Aorta (tissue), 5 donors: Measurements from ENCODE around the gene TGM6. TPM values are rescaled to one million over a fixed set of nuclear protein-coding genes. Genes with fewer than 3 reads are reported as not detected.
A peak's percentile ranks its signal among the peaks of the same experiment; 100 is the strongest.

Source experiments
- ATAC-seq: fragments of 200-7000 bp; cut with Tn5 transposase; one replicate; pipeline ENCODE4 v1.9.1; 2022; ENCODE audit warnings: moderate library complexity; ENCODE audit not compliant: low FRiP score
- DNase-seq, 2 donors: peaks; one replicate each; pipeline ENCODE4 v3.0.0-alpha.2; 2020
- H3K27ac ChIP-seq, 2 donors: one replicate each; pipeline ENCODE4 v1.5.1; 2013; ENCODE audit warnings: low read length in 2 of 2, mild to moderate bottlenecking in 2 of 2, moderate library complexity in 2 of 2, control low read depth in 1 of 2, inconsistent platforms in 1 of 2, low read depth in 1 of 2
- H3K27me3 ChIP-seq, 2 donors: one replicate each; pipeline ENCODE4 v1.6.1; 2013; ENCODE audit warnings: control low read depth in 1 of 2, low read length in 1 of 2, mild to moderate bottlenecking in 1 of 2, moderate library complexity in 1 of 2; ENCODE audit not compliant: insufficient read depth in 2 of 2, control insufficient read depth in 1 of 2
- H3K36me3 ChIP-seq, 2 donors: one replicate each; pipeline ENCODE4 v1.6.1; 2013; ENCODE audit warnings: control low read depth in 1 of 2, low read length in 1 of 2, mild to moderate bottlenecking in 1 of 2; ENCODE audit not compliant: insufficient read depth in 2 of 2, control insufficient read depth in 1 of 2
- H3K4me1 ChIP-seq, 2 donors: one replicate each; pipeline ENCODE4 v1.6.1; 2013; ENCODE audit warnings: low read length in 2 of 2, control low read depth in 1 of 2, mild to moderate bottlenecking in 1 of 2, moderate library complexity in 1 of 2; ENCODE audit not compliant: insufficient read depth in 2 of 2, control insufficient read depth in 1 of 2
- H3K4me3 ChIP-seq, 2 donors: one replicate each; pipeline ENCODE4 v1.5.1; 2013; ENCODE audit warnings: low read length in 2 of 2, control low read depth in 1 of 2, mild to moderate bottlenecking in 1 of 2
- H3K9me3 ChIP-seq: one replicate; pipeline ENCODE4 v1.6.1; 2013; ENCODE audit warnings: mild to moderate bottlenecking, low read length; ENCODE audit not compliant: control insufficient read depth
- WGBS, 2 donors: extraction: QIAGEN DNeasy Blood & Tissue Kit; methylation state at CpG; one replicate each; pipeline ENCODE4 v1.1.7; 2013; 5-methylcytosine and 5-hydroxymethylcytosine counted together
- intact Hi-C, 2 donors: fragments of 100-400 bp; cut with DNase I; formaldehyde crosslinking; loops; one replicate each; pipeline versions ENCODE4 v1.14.2 to v1.15.0; 2022
- polyA plus RNA-seq, 2 donors: library from polyadenylated mRNA; stranded (reverse); fragments of 200-250 nt; gene quantifications; one replicate each; pipeline ENCODE4 v1.2.3, GENCODE V29; 2013
- total RNA-seq, 2 donors: library from RNA; stranded (reverse); fragmentation: NEBNext Ultra II Directional; extraction: Animal tissue kit (Norgen Biotek cat#: 25700); gene quantifications; one replicate each; pipeline ENCODE4 v1.2.1, GENCODE V29; 2021
- donor health status: healthy with polysubstance abuse.
- donor health status: Bipolar disorder and iron deficiency.
- donor health status: DM: no; HTN: no; CAD: no.
- donor health status: DM: no; HTN: no; CAD: no.
- donor health status: DM: yes; HTN: yes; CAD: no.

The TGM6 gene
- total and polyA plus RNA-seq, 4 donors: not detected

DNA sequence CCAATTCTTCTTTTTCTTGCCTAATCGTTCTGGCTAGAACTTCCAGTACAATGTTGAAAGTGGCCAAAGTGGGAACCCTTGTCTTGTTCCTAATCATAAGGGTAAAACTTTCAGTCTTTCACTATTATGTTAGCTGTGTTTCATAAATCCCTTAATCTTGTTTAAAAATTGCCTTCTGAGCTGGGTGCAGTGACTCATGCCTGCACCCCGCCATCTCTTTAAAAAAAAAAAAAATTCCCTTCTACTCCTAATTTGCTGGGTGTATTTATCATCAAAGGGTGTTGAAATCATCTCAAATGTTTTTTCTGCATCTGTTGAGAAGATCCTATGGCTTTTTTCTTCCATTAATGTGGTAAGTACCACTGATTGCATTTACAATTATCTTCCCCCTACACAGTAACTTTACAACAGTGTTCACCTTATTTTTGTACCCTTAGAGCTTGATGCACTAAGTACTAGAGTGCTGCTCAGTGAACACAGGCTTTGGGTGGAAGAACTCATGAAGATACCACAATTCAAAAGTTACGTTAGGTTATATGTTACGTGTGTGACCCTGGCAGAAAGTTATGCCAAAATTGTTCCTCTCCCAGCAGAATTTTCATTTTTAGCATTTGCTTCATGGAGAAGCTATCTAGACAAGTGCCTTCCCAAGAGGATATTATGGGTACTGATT is 80.2 kb downstream of the TGM6 start:
- 89 to 93% methylated on average over 4 of the region's 4 CpGs for WGBS, 2 donors
- peaks cover 6 to 12% of the 10 kb centered on the region in 2 donors for H3K36me3 ChIP-seq
- intact Hi-C loops: no loop called here
- DNase-seq (no peak), ATAC-seq (no peak)
- no peaks in the 10 kb centered on the region for H3K27me3 ChIP-seq
- H3K4me1 ChIP-seq: no peaks in the 10 kb centered on the region
- H3K27ac ChIP-seq: no peak overlapping the region
- no peaks in the 10 kb centered on the region for H3K9me3 ChIP-seq
- no peak overlapping the region for H3K4me3 ChIP-seq

DNA sequence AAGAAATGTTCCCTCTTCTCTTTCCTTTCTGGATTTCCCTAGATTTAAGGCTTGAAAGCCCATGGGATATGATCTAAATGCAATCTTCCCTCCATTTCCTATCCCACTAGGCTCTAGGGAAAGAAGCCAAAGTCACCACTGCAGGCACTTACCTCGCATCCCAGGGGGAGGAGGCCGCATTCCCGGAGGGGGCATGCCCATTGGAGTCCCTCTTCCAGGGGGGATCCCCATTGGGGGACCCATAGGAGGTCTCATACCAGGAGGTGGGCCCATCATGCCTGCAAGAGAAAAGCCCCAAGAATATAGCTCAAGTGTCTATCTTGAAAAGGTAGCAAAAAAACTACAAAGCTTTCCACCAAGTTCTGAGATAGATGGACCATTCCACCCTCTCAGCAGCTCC is 81.8 kb downstream of the TGM6 start:
- intact Hi-C loops: no loop called here
- WGBS, 2 donors: 74 to 85% methylated on average over 3 of the region's 3 CpGs
- no peak overlapping the region for H3K4me3 ChIP-seq
- no peak for DNase-seq
- H3K4me1 ChIP-seq: no peaks in the 10 kb centered on the region
- no peaks in the 10 kb centered on the region for H3K9me3 ChIP-seq
- peaks cover 6 to 12% of the 10 kb centered on the region in 2 donors for H3K36me3 ChIP-seq
- H3K27me3 ChIP-seq: no peaks in the 10 kb centered on the region
- ATAC-seq: no peak
- H3K27ac ChIP-seq: no peak overlapping the region

DNA sequence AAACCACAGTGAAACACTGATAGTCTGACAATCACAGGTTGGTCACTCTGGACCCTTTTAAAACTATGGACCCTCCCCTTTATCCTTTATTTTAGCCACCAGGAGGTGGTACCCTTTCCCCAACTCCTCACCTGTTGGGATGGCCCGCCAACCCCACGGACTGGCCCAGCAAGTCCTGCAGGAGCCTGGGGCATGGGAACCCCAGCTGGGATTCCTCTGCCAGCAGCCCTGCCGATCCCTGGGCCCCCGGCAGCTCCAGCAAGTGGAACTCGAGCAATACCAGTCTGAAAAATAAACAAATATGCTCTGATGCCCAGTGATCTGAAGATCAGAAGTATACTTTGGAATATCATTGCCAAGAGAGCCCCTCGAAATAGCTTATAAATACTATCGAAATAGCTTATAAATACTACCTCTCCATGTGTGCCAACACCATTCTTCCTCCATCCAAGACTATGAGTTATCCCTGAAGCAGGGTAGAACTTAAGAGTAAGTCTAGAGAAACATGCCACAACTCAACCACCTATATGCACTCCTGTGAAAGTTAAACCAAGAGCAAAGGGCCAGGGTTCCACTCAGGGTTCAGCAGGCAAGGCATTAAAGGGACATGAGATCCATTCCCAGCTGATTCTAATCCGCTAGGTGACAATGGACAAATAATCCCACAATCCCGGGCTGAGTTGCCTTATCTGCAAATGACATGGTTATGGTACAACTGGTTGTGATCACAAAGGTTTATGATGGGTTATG is 83.1 kb downstream of the TGM6 start:
- 91 to 92% methylated on average over 9 of the region's 9 CpGs for WGBS, 2 donors
- peaks cover 6 to 13% of the 10 kb centered on the region in 2 donors for H3K36me3 ChIP-seq

DNA sequence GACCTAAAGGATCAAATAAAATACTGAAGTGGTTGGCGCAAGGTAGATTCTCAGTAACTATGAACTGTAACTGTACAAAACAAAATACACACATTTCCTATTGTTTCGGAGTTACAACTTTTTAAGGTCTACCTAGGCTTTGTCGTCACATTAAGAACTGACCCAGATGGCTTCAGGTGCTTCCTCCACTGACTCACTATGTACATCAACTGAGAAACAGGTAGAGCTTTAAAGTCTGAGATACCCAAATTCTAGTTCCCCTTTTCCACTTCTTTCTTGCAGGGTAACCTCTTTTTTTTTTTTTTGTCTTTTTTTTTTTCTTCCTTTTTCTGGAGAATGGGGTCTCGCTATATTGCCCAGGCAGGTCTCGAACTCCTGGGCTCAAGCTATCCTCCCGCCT is 84.4 kb downstream of the TGM6 start:
- Histone ChIP-seq H3K36me3 (peaks cover 6 to 13% of the 10 kb centered on the region in 2 donors), H3K4me1 (no peaks in the 10 kb centered on the region), H3K4me3 (no peak overlapping the region), H3K27ac (no peak overlapping the region), H3K9me3 (no peaks in the 10 kb centered on the region), H3K27me3 (no peaks in the 10 kb centered on the region)
- 92 to 96% methylated on average over 6 of the region's 6 CpGs for WGBS, 2 donors
- ATAC-seq (no peak), DNase-seq (no peak)
- intact Hi-C loops: no loop called here

More for the DNA sequence above, 83.1 kb downstream of the TGM6 start:
- no peaks in the 10 kb centered on the region for H3K9me3 ChIP-seq
- no peaks in the 10 kb centered on the region for H3K27me3 ChIP-seq
- H3K27ac ChIP-seq: no peak overlapping the region
- intact Hi-C loops: no loop called here
- DNase-seq (no peak), ATAC-seq (no peak)
- H3K4me3 ChIP-seq: no peak overlapping the region
- no peaks in the 10 kb centered on the region for H3K4me1 ChIP-seq

DNA sequence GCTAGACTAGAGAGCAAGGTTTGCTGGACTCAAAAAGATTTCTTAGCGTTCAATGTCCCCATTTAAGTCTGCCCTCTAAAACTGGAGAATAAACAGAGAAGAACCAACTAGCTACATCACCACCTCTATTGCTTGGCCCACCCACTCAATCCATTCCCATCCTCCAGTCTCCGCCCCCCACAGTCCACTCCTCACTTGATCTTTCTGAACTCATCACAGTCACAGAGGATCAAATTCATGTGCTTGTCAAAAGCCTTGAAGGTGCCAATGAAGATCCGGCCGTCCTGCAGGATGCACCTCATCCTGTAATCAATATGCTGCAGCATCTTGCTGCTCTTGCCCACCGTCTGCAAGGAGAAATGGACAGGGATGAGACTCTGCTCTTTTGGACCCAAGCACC is 86.7 kb downstream of the TGM6 start:
- no peaks in the 10 kb centered on the region for H3K27me3 ChIP-seq
- DNase-seq (no peak), ATAC-seq (no peak)
- WGBS, 2 donors: 83 to 89% methylated on average over 5 of the region's 5 CpGs
- peaks cover 2 to 8% of the 10 kb centered on the region in 2 donors for H3K36me3 ChIP-seq
- H3K27ac ChIP-seq: no peak overlapping the region
- no peak overlapping the region for H3K4me3 ChIP-seq
- intact Hi-C loops: no loop called here
- no peaks in the 10 kb centered on the region for H3K9me3 ChIP-seq
- no peaks in the 10 kb centered on the region for H3K4me1 ChIP-seq

DNA sequence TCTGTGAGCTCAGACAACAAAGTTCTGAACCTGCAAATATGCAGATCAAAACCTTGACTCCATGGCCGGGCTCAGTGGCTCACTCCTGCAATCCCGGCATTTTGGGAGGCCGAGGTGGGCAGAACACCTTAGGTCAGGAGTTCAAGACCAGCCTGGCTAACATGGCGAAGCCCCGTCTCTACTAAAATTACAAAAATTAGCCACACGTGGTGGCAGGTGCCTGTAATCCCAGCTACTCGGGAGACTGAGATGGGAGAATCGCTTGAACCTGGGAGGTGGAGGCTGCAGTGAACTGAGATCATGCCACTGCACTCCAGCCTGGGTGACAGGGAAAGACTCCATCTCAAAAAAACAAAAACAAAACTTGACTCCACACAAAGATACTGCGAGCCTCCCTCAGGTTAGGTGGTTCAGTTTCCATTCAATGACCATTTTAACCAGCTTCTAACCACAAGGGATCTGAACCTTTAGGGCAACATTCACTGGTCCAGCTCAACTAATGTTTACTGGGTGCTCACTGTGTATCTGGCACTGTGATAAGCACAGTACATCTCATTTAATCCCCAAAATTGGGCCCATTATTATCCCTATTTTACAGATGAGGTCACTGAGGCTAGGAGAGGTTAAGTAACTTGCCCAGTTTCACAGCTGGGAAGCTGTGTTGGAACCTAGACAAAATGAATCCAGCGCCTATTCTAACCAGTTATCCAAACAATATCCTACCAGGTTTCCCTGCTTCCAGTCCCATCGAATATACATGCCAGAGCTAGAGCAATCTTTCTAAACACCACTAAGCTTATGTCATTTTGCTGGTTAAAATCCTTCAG is 88.1 kb downstream of the TGM6 start:
- no peak overlapping the region for H3K4me3 ChIP-seq
- H3K27ac ChIP-seq: no peak overlapping the region
- 71 to 75% methylated on average over 11 of the region's 11 CpGs for WGBS, 2 donors
- intact Hi-C loops: no loop called here
- H3K27me3 ChIP-seq: no peaks in the 10 kb centered on the region
- peaks cover 2 to 4% of the 10 kb centered on the region in 2 donors for H3K36me3 ChIP-seq
- ATAC-seq (no peak), DNase-seq (no peak)
- H3K9me3 ChIP-seq: no peaks in the 10 kb centered on the region
- H3K4me1 ChIP-seq: no peaks in the 10 kb centered on the region

DNA sequence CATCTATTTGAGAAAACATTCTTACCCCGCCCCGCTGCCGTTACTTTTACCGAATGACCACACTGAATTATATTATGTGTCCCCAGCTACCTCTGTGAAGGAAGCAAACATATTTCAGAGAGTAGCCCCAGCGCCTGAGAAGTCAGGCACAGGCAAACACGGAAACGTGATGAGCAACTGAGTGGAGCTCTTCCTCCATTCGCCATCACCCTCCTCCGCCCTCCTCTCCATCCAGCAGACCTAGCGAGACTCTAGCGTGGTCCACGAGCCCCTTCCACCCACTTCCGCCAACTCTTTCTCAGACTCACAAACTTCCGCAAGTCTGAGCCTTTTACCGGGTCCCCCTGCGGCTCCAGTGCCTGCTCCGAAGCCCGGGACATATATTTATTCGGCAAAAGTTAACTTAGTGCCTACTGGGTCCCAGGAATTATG is 89.3 kb downstream of the TGM6 start:
- H3K27me3 ChIP-seq: no peaks in the 10 kb centered on the region
- peak overlapping the region in 1 of 2 donors; percentile 46 for H3K27ac ChIP-seq
- H3K4me1 ChIP-seq: no peaks in the 10 kb centered on the region
- H3K4me3 ChIP-seq: peak overlapping the region; percentile 53 to 75
- no peaks in the 10 kb centered on the region for H3K9me3 ChIP-seq
- ATAC-seq: peak; percentile 65
- intact Hi-C loops: loop anchor here (5.0 to 10.0 kb wide), 3 partner anchors 37 to 1355 kb away; partner anchors contain the start of genes ZNF343 (in 2 of the 2), NOP56 (in 1 of the 2) and PSMF1 (in 1 of the 2)
- WGBS, 2 donors: 0% methylated on average over 19 of the region's 19 CpGs
- peak in 1 of 2 donors; percentile 58 for DNase-seq
- H3K36me3 ChIP-seq: peaks cover 0 to 2% of the 10 kb centered on the region in 2 donors

DNA sequence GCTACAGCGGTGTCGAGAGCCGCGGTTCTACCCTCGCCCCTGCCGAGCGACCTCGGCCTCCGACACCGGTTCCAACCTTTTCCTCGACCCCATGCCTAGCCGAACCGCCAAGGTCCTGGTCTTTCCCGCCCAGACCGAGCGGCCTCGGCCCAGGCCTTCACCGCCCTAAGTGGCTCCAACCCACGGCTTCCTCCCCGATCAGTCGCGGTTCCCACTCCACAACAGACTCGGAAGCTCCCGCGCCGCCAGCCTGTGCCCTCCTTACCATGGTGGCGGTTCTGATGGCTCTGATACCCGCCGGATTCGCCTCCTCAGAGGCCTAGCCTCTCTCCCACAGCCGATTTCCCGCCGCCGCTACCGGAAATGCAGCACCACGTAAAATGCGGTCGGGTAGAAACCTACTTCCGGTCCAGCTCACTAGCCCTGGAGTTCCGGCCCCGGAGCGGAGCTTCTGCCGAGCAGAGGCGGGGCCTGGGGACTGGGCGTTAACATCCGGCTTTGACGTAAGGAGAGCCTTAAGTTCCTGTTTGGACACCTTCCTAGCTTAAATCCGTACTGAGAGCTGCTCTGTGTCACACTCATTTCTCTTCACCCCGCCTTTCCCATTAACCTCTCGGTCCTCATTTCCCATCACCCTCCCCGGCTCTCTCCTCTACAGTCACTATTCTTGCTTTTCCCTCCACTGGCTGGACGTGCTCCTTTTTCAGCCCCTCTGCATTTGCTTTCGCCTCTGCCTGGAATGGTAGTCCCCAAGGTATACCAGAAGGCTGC is 89.9 kb downstream of the TGM6 start, which contains the start of gene SNRPB:
TSS of gene SNRPB (minus strand) at position 367 of the 771 bp plus-strand sequence. CDS start at position 268, 99 bp downstream.
- Histone ChIP-seq H3K27me3 (no peaks in the 10 kb centered on the region), H3K27ac (peak within 1 kb of the TSS; percentile 64 to 98), H3K4me3 (peak within 1 kb of the TSS; percentile 53 to 75), H3K36me3 (peaks cover 0 to 2% of the 10 kb centered on the region in 2 donors), H3K9me3 (no peaks in the 10 kb centered on the region), H3K4me1 (no peaks in the 10 kb centered on the region)
- ATAC-seq: peak; percentile 99
- intact Hi-C loops: loop anchor here (5.0 to 10.0 kb wide), 3 partner anchors 37 to 1356 kb away; partner anchors contain the start of genes ZNF343 (in 2 of the 2), NOP56 (in 1 of the 2) and PSMF1 (in 1 of the 2)
- 0 to 1% methylated on average over 53 of the region's 53 CpGs for WGBS, 2 donors
- peak; percentile 98 for DNase-seq
